Measurements from ENCODE around the gene KRT77. TPM values are rescaled to one million over a fixed set of nuclear protein-coding genes. Genes with fewer than 3 reads are reported as not detected.

Gene KRT77
- total RNA-seq, 3 donors from 2014 or later (not counting 1 experiment from before 2014, with no cell fraction given) = not detected

DNA sequence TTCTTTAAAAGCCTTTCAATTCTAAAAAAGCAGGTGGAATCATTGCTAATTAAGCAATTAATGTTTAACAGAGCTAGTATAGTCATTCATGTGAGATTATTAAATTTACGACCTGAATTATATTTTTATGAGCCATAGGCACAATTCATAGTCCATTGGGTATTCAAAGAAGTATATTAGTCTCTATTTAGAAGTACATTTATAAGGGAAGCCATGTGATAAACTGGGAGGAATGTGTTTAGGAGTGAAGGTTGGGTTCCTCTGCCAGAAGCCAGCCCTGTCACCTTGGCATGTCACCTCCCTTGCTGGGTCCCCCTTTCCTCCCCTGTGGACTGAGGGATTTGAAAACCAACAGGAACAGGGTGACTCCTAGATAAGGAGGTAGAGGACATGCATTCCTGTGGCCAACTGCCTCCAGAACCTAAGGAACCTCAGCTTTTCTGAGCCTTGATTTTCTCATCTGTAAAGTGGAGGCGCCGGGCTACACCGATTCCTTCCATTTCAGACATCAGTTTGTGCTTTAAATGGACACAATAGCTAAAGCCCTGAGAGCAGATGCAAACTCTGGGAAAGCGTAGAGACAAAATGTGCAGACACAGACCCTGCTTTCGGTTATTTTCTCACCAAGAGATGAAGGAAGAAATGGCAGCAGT is 45.9 kb downstream of the KRT77 start:
- Histone ChIP-seq H3K4me1 (ENCODE audit: control insufficient read depth, insufficient read depth, low read length) (peaks cover 7% of the 10 kb centered on the region), H3K36me3 (ENCODE audit: control insufficient read depth, insufficient read depth, low read length) (no peaks in the 10 kb centered on the region), H3K9me3 (ENCODE audit: control insufficient read depth, insufficient read depth, low read length) (no peaks in the 10 kb centered on the region), H3K27ac (ENCODE audit: low read length) (no peak overlapping the region), H3K4me3 (ENCODE audit: low read length) (no peak overlapping the region), H3K27me3 (ENCODE audit: control insufficient read depth, insufficient read depth, low read length) (no peaks in the 10 kb centered on the region)
- whole genome bisulfite sequencing (ENCODE audit: insufficient coverage) = 93% methylated on average over 6 of the region's 6 CpGs
- Mint-ChIP-seq H3K4me1 (peaks cover 21 to 38% of the 10 kb centered on the region in 2 donors), H3K9me3 (no peaks in the 10 kb centered on the region), H3K4me3 (no peak overlapping the region), H3K27ac (no peak overlapping the region), H3K27me3 (ENCODE audit: low read depth in 2 of 2) (no peaks in the 10 kb centered on the region), H3K36me3 (no peaks in the 10 kb centered on the region)
- TF ChIP-seq, protein P1, sequence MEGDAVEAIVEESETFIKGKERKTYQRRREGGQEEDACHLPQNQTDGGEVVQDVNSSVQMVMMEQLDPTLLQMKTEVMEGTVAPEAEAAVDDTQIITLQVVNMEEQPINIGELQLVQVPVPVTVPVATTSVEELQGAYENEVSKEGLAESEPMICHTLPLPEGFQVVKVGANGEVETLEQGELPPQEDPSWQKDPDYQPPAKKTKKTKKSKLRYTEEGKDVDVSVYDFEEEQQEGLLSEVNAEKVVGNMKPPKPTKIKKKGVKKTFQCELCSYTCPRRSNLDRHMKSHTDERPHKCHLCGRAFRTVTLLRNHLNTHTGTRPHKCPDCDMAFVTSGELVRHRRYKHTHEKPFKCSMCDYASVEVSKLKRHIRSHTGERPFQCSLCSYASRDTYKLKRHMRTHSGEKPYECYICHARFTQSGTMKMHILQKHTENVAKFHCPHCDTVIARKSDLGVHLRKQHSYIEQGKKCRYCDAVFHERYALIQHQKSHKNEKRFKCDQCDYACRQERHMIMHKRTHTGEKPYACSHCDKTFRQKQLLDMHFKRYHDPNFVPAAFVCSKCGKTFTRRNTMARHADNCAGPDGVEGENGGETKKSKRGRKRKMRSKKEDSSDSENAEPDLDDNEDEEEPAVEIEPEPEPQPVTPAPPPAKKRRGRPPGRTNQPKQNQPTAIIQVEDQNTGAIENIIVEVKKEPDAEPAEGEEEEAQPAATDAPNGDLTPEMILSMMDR (IDR thresholded peaks at IDR 0.05) = no peak
- DNase-seq (no peak), ATAC-seq (no peak)
- intact Hi-C loops (cut with micrococcal nuclease) = no loop called here

DNA sequence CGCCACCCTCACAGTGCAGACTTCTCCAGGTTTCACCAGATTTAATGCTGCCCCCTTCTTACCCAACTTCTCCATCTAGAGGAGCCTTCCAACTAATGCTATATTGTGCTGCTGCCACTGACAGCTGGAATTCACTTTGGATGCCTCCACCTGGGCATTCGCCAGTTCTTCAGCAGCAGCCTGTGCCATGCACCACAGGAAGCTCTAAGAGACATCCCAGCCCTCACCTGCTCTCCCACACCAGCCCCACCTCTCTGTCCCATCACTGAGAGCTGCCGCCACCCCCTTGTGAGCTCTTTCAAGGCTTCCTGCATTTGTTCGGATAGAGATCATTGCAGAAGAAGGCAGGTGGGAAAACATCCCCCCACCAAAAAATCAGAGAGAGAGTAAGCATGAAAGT is 46.7 kb downstream of the KRT77 start:
- no peaks in the 10 kb centered on the region for H3K4me1 ChIP-seq (ENCODE audit: control insufficient read depth, insufficient read depth, low read length)
- DNase-seq = no peak
- Mint-ChIP-seq H3K4me3 (no peak overlapping the region), H3K27me3 (ENCODE audit: low read depth in 2 of 2) (no peaks in the 10 kb centered on the region), H3K36me3 (no peaks in the 10 kb centered on the region), H3K4me1 (peaks cover 14 to 30% of the 10 kb centered on the region in 2 donors), H3K27ac (no peak overlapping the region), H3K9me3 (no peaks in the 10 kb centered on the region)
- H3K27me3 ChIP-seq (ENCODE audit: control insufficient read depth, insufficient read depth, low read length) = no peaks in the 10 kb centered on the region
- ATAC-seq = no peak
- TF ChIP-seq, protein P1 (IDR thresholded peaks at IDR 0.05) = no peak
- H3K36me3 ChIP-seq (ENCODE audit: control insufficient read depth, insufficient read depth, low read length) = no peaks in the 10 kb centered on the region
- no peak overlapping the region for H3K27ac ChIP-seq (ENCODE audit: low read length)
- intact Hi-C loops (cut with micrococcal nuclease) = no loop called here
- no peaks in the 10 kb centered on the region for H3K9me3 ChIP-seq (ENCODE audit: control insufficient read depth, insufficient read depth, low read length)
- H3K4me3 ChIP-seq (ENCODE audit: low read length) = no peak overlapping the region
- WGBS (ENCODE audit: insufficient coverage) = 82% methylated on average over 3 of the region's 4 CpGs

DNA sequence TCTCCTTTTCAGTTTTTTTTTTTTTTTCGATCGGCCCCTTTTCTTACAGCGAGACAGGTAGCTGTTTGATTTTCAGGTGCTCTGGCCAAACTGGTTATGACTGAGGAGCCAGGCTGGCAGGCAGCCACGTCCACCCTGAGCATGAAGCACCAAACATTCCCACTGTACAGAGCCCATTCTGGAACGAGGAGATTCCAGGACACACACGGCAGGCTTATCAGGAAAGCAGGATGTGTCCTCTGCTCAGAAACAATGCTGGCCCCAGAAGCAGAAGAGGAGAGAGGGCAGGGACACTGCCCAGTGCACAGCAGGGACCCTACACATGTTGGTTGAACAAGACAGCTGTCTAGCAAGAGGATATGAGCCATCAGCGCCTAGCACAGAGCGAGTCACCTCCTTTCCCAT is 47.6 kb downstream of the KRT77 start:
- H3K27me3 Mint-ChIP-seq (ENCODE audit: low read depth in 2 of 2) = no peaks in the 10 kb centered on the region
- Histone ChIP-seq H3K27me3 (ENCODE audit: control insufficient read depth, insufficient read depth, low read length) (no peaks in the 10 kb centered on the region), H3K36me3 (ENCODE audit: control insufficient read depth, insufficient read depth, low read length) (no peaks in the 10 kb centered on the region), H3K4me3 (ENCODE audit: low read length) (no peak overlapping the region), H3K4me1 (ENCODE audit: control insufficient read depth, insufficient read depth, low read length) (no peaks in the 10 kb centered on the region), H3K27ac (ENCODE audit: low read length) (no peak overlapping the region), H3K9me3 (ENCODE audit: control insufficient read depth, insufficient read depth, low read length) (no peaks in the 10 kb centered on the region)
- TF ChIP-seq, protein P1 (IDR thresholded peaks at IDR 0.05) = no peak
- no peak overlapping the region for H3K4me3 Mint-ChIP-seq
- 89% methylated on average over 7 of the region's 8 CpGs for WGBS (ENCODE audit: insufficient coverage)
- peaks cover 14 to 30% of the 10 kb centered on the region in 2 donors for H3K4me1 Mint-ChIP-seq
- no peaks in the 10 kb centered on the region for H3K36me3 Mint-ChIP-seq
- H3K27ac Mint-ChIP-seq = no peak overlapping the region
- intact Hi-C loops (cut with micrococcal nuclease) = no loop called here
- ATAC-seq (no peak), DNase-seq (no peak)
- no peaks in the 10 kb centered on the region for H3K9me3 Mint-ChIP-seq

DNA sequence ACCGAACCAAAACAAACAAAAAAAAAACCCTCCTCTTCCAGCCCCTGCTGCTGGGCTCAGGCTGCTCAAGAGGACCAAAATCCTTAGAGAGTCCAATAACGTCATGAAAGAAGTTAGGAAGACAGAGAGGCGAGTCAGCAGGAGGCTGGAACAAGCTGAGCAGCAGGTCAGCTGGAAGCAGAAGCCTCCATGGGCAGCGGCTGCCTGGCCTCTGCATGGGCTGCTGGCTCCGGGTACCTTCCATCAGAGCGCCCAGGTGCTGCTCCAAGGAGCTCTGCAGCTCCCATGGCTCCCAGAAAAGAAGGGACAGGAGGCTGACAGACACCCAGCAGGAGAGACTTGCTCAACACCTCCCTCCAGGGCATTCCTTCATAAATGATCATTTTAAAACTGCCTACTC is 48.1 kb downstream of the KRT77 start:
- Histone ChIP-seq H3K36me3 (ENCODE audit: control insufficient read depth, insufficient read depth, low read length) (no peaks in the 10 kb centered on the region), H3K27ac (ENCODE audit: low read length) (no peak overlapping the region), H3K9me3 (ENCODE audit: control insufficient read depth, insufficient read depth, low read length) (no peaks in the 10 kb centered on the region), H3K27me3 (ENCODE audit: control insufficient read depth, insufficient read depth, low read length) (no peaks in the 10 kb centered on the region), H3K4me3 (ENCODE audit: low read length) (no peak overlapping the region), H3K4me1 (ENCODE audit: control insufficient read depth, insufficient read depth, low read length) (no peaks in the 10 kb centered on the region)
- Mint-ChIP-seq H3K4me3 (no peak overlapping the region), H3K27ac (no peak overlapping the region), H3K9me3 (no peaks in the 10 kb centered on the region), H3K27me3 (ENCODE audit: low read depth in 2 of 2) (no peaks in the 10 kb centered on the region), H3K36me3 (no peaks in the 10 kb centered on the region), H3K4me1 (peaks cover 14 to 30% of the 10 kb centered on the region in 2 donors)
- intact Hi-C loops (cut with micrococcal nuclease) = no loop called here
- TF ChIP-seq, protein P1 (IDR thresholded peaks at IDR 0.05) = no peak
- WGBS (ENCODE audit: insufficient coverage) = 79% methylated on average over 5 of the region's 6 CpGs
- DNase-seq (no peak), ATAC-seq (no peak)

Data from natural killer cell (primary cell).